H1 (cell line): ENCODE data around the gene DIPK1C. TPM values are rescaled to one million over a fixed set of nuclear protein-coding genes. Genes with fewer than 3 reads are reported as not detected.

Source experiments
- CTCF ChIA-PET: fragments of 300-600 bp; sonication (Branson Sonifier 250); formaldehyde crosslinking; loops from one replicate; lab custom pipeline; 2021; ENCODE audit not compliant: partially characterized antibody; lab: Charles Lee
- POLR2A ChIA-PET: fragments of 300-600 bp; sonication (Branson Sonifier 250); formaldehyde crosslinking; loops from one replicate; lab custom pipeline; 2021; ENCODE audit warnings: inconsistent platforms; ENCODE audit not compliant: partially characterized antibody; lab: Charles Lee
- DNase-seq, 2 experiments: peaks; one replicate each; pipeline versions ENCODE4 v3.0.0 to v3.0.0-alpha.2; 2010 to 2022; ENCODE audit warnings: low spot score in 2 of 2, low read depth in 1 of 2, mixed read lengths in 1 of 2
- FAIRE-seq: peaks from 2 replicates; lab custom pipeline; 2011; peaks lifted over from hg19 to GRCh38; lab: Jason Lieb, UNC
- H2AFZ ChIP-seq: 2 replicates; pipeline ENCODE4 v1.8.1; 2012; ENCODE audit warnings: low read length, inconsistent platforms
- H2AK5ac ChIP-seq: 2 replicates; pipeline ENCODE4 v1.6.1; 2013; ENCODE audit warnings: low read depth, low read length
- H2BK120ac ChIP-seq: replicated peaks from 2 replicates; pipeline ENCODE3; 2013; ENCODE audit warnings: low read depth, low read length, inconsistent platforms
- H2BK12ac ChIP-seq: 2 replicates; pipeline ENCODE4 v1.6.1; 2013; ENCODE audit warnings: low read depth, low read length
- H2BK15ac ChIP-seq: 2 replicates; pipeline ENCODE4 v1.6.1; 2013; ENCODE audit warnings: low read length
- H2BK20ac ChIP-seq: 2 replicates; pipeline ENCODE4 v1.6.1; 2013; ENCODE audit warnings: low read length
- H2BK5ac ChIP-seq: 2 replicates; pipeline ENCODE4 v1.6.1; 2013; ENCODE audit warnings: low read depth, low read length
- H3K14ac ChIP-seq: 2 replicates; pipeline ENCODE4 v1.6.1; 2013; ENCODE audit warnings: inconsistent platforms; ENCODE audit not compliant: insufficient read length
- H3K18ac ChIP-seq: 2 replicates; pipeline ENCODE4 v1.6.1; 2013; ENCODE audit warnings: low read length; ENCODE audit errors: extremely low read depth
- H3K23ac ChIP-seq: 2 replicates; pipeline ENCODE4 v1.6.1; 2013; ENCODE audit warnings: inconsistent platforms; ENCODE audit not compliant: insufficient read length
- H3K23me2 ChIP-seq: 2 replicates; pipeline ENCODE4 v1.6.1; 2013; ENCODE audit warnings: low read depth, low read length
- H3K27ac ChIP-seq: 2 replicates; pipeline ENCODE4 v1.6.1; 2011; ENCODE audit warnings: low read depth, low read length, inconsistent platforms
- H3K27me3 ChIP-seq, 4 experiments: replicated peaks in 1 of 4; 1 replicate in 1 of 4; 2 replicates in 3 of 4; pipeline versions ENCODE4 v1.6.1 to v1.8.1; 2011 to 2013; ENCODE audit warnings: low read length in 3 of 4, mild to moderate bottlenecking in 3 of 4, inconsistent platforms in 2 of 4, mixed read lengths in 2 of 4, moderate library complexity in 1 of 4; ENCODE audit not compliant: control insufficient read depth in 3 of 4, insufficient read depth in 3 of 4; ENCODE audit errors: extremely low read depth in 1 of 4
- H3K36me3 ChIP-seq, 4 experiments: 2 replicates each; pipeline versions ENCODE4 v1.6.1 to v1.8.1; 2011 to 2013; ENCODE audit warnings: mild to moderate bottlenecking in 4 of 4, low read length in 3 of 4, moderate library complexity in 2 of 4, control low read depth in 1 of 4, inconsistent platforms in 1 of 4; ENCODE audit not compliant: insufficient read depth in 4 of 4, control insufficient read depth in 2 of 4
- H3K4ac ChIP-seq: replicated peaks from 2 replicates; pipeline ENCODE3; 2013; ENCODE audit warnings: low read length, low read depth, mixed read lengths, inconsistent platforms; ENCODE audit not compliant: insufficient read length
- H3K4me1 ChIP-seq, 4 experiments: replicated peaks in 1 of 4; 1 replicate in 1 of 4; 2 replicates in 3 of 4; pipeline versions ENCODE4 v1.6.1 to v1.8.1; 2011 to 2013; ENCODE audit warnings: low read length in 3 of 4, inconsistent platforms in 2 of 4, mixed read lengths in 1 of 4; ENCODE audit not compliant: insufficient read depth in 4 of 4, control insufficient read depth in 3 of 4
- H3K4me2 ChIP-seq, 2 experiments: 2 replicates each; pipeline versions ENCODE4 v1.6.1 to v1.8.1; 2011 to 2013; ENCODE audit warnings: low read depth in 2 of 2, low read length in 2 of 2, control low read depth in 1 of 2, inconsistent platforms in 1 of 2, mild to moderate bottlenecking in 1 of 2; ENCODE audit not compliant: insufficient read depth in 1 of 2
- H3K4me3 ChIP-seq, 4 experiments: fragments of 200-600, 300-600 bp in 1 of 4; sonication (generic), shearing (Covaris generic), sonication (Bioruptor Twin) in 1 of 4; 2 replicates each; pipeline versions ENCODE4 v1.5.1 to v1.8.1; 2011 to 2016; ENCODE audit warnings: low read length in 4 of 4, low read depth in 3 of 4, control low read depth in 2 of 4, inconsistent platforms in 2 of 4, mild to moderate bottlenecking in 2 of 4, mixed read lengths in 1 of 4, moderate library complexity in 1 of 4; ENCODE audit not compliant: insufficient read depth in 2 of 4; ENCODE audit errors: extremely low read depth in 1 of 4
- H3K56ac ChIP-seq: replicated peaks from 2 replicates; pipeline ENCODE3; 2013; ENCODE audit warnings: low read depth, mild to moderate bottlenecking, mixed read lengths, low read length, inconsistent platforms; ENCODE audit not compliant: insufficient read length
- H3K79me1 ChIP-seq: 2 replicates; pipeline ENCODE4 v1.6.1; 2013; ENCODE audit warnings: low read depth, low read length, control low read depth
- H3K79me2 ChIP-seq, 2 experiments: 2 replicates each; pipeline versions ENCODE4 v1.6.1 to v1.8.1; 2012 to 2013; ENCODE audit warnings: low read length in 2 of 2, mild to moderate bottlenecking in 2 of 2, inconsistent platforms in 1 of 2; ENCODE audit not compliant: insufficient read depth in 2 of 2, control insufficient read depth in 1 of 2
- H3K9ac ChIP-seq, 4 experiments: replicated peaks in 1 of 4; 1 replicate in 1 of 4; 2 replicates in 3 of 4; pipeline versions ENCODE4 v1.6.1 to v1.8.1; 2011 to 2013; ENCODE audit warnings: low read depth in 3 of 4, low read length in 3 of 4, control low read depth in 2 of 4, mild to moderate bottlenecking in 2 of 4, moderate library complexity in 2 of 4, inconsistent platforms in 1 of 4; ENCODE audit errors: extremely low read depth in 1 of 4
- H3K9me3 ChIP-seq, 2 experiments: 2 replicates each; pipeline versions ENCODE4 v1.6.1 to v1.8.1; 2012 to 2013; ENCODE audit warnings: mild to moderate bottlenecking in 2 of 2, moderate library complexity in 2 of 2, control low read depth in 1 of 2, inconsistent platforms in 1 of 2, low read depth in 1 of 2, low read length in 1 of 2, mixed read lengths in 1 of 2; ENCODE audit not compliant: insufficient read depth in 2 of 2
- H4K20me1 ChIP-seq, 2 experiments: replicated peaks in 1 of 2; 2 replicates each; pipeline versions ENCODE3 to v1.8.1; 2011 to 2013; ENCODE audit warnings: inconsistent platforms in 2 of 2, low read length in 2 of 2, mild to moderate bottlenecking in 1 of 2; ENCODE audit not compliant: insufficient read depth in 2 of 2, control insufficient read depth in 1 of 2
- H4K5ac ChIP-seq: 2 replicates; pipeline ENCODE4 v1.6.1; 2013; ENCODE audit warnings: low read length, low read depth, mixed read lengths, inconsistent platforms; ENCODE audit not compliant: insufficient read length
- H4K8ac ChIP-seq: 2 replicates; pipeline ENCODE4 v1.8.0; 2013; ENCODE audit warnings: mild to moderate bottlenecking, moderate library complexity, low read length, inconsistent platforms; ENCODE audit not compliant: insufficient read depth; ENCODE audit errors: extremely low read depth
- H4K91ac ChIP-seq: replicated peaks from 2 replicates; pipeline ENCODE3; 2013; ENCODE audit warnings: low read length, mixed read lengths, inconsistent platforms; ENCODE audit not compliant: insufficient read length
- ASH2L ChIP-seq: fragments of 200-600, 300-600 bp; sonication (generic); IDR thresholded peaks from one replicate; pipeline ENCODE4 v1.7.1; 2017; ENCODE audit warnings: low read length
- EGR1 ChIP-seq: IDR thresholded peaks from 2 replicates; pipeline ENCODE4 v1.6.1; 2011; ENCODE audit warnings: low read depth, low read length, borderline replicate concordance
- JUN ChIP-seq: IDR thresholded peaks from 2 replicates; pipeline ENCODE4 v1.6.1; 2011; ENCODE audit warnings: low read depth, mild to moderate bottlenecking, improper control_type of control experiment, low read length
- KDM1A ChIP-seq: fragments of 200-600, 300-600 bp; sonication (generic); IDR thresholded peaks from 2 replicates; pipeline ENCODE4 v1.7.1; 2016; ENCODE audit warnings: mild to moderate bottlenecking, low read length, borderline replicate concordance
- PHF8 ChIP-seq: fragments of 200-600 bp; sonication (generic); conservative IDR thresholded peaks from 2 replicates; pipeline ENCODE4 v1.7.1; 2012; ENCODE audit warnings: low read depth, mild to moderate bottlenecking, inconsistent platforms, low read length, moderate library complexity
- RFX5 ChIP-seq: IDR thresholded peaks from 2 replicates; pipeline ENCODE4 v1.6.1; 2011; ENCODE audit warnings: low read depth, low read length, improper control_type of control experiment, borderline replicate concordance
- SIX5 ChIP-seq: IDR thresholded peaks from 2 replicates; pipeline ENCODE4 v1.6.1; 2011; ENCODE audit warnings: mild to moderate bottlenecking, low read depth, low read length
- SRF ChIP-seq: IDR thresholded peaks from 2 replicates; pipeline ENCODE4 v1.6.1; 2011; ENCODE audit warnings: mild to moderate bottlenecking, low read depth, low read length, moderate library complexity
- YY1 ChIP-seq: IDR thresholded peaks from 2 replicates; pipeline ENCODE4 v1.6.1; 2011; ENCODE audit warnings: low read depth, mild to moderate bottlenecking, low read length
- WGBS, 2 experiments: shearing (Covaris generic) in 1 of 2; methylation state at CpG; one replicate each; pipeline versions ENCODE4 v1.1.6 to v1.1.7; 2013 to 2015; ENCODE audit warnings: low lambda C conversion rate in 2 of 2, mixed read lengths in 2 of 2, inconsistent platforms in 1 of 2, low coverage in 1 of 2, missing lambda C conversion rate in 1 of 2; ENCODE audit not compliant: insufficient replicate concordance in 2 of 2, insufficient coverage in 1 of 2, insufficient read length in 1 of 2; ENCODE audit errors: extremely low coverage in 1 of 2, missing lambda C conversion rate in 1 of 2; 5-methylcytosine and 5-hydroxymethylcytosine counted together
- polyA plus RNA-seq, 7 experiments: library from polyadenylated mRNA; depleted of rRNA in 3 of 7; stranded (reverse) in 5 of 7; unstranded in 2 of 7; fragments of >200 nt in 5 of 7; fragments of 200-250 nt in 2 of 7; gene quantifications; 1 replicate in 5 of 7; 2 replicates in 1 of 7; 4 replicates in 1 of 7; pipeline versions ENCODE4 v1.2.1 to v1.2.3, GENCODE V29; 2011 to 2013; ENCODE audit warnings: missing spikeins in 2 of 7, mixed read lengths in 2 of 7
- total RNA-seq: library from RNA; stranded (reverse); fragmentation: NEBNext Ultra II Directional; extraction: Animal tissue kit (Norgen Biotek cat#: 25700); gene quantifications from 2 replicates; pipeline ENCODE4 v1.2.1, GENCODE V29; 2021
- TF ChIP-seq, protein P1 (sequence below): IDR thresholded peaks from 2 replicates; pipeline ENCODE4 v1.6.1; 2012; ENCODE audit warnings: inconsistent platforms

The DIPK1C gene
- total and polyA plus RNA-seq, 2 of the 8 experiments (the other 6 are each of a cell fraction or from before 2014, with no cell fraction given), result 0.08 TPM; not detected in 1

DNA sequence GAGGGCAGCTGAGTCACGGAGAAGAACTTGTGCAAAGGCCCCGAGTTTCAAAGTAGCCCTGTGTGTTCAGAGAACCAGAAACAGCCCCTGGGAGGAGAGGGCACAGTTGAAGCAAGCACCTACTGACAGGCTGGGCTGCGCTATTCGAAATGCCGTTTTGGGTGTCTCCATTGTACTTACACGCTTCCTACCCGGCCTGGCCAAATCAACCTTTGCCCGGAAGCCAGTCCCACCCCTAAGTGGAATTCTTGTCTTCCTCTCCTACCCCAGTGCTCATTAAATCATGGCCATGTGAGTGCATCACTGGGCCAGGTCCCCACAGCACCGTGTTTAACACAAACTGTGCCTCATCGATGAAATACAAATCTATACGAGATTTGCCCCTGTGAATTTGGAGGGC lies 6.0 kb downstream of the DIPK1C start:
- H3K4ac ChIP-seq, result no peak overlapping the region
- no peak overlapping the region for H2AK5ac ChIP-seq
- no peak overlapping the region for H2BK120ac ChIP-seq
- no peak overlapping the region for H3K4me3 ChIP-seq
- FAIRE-seq, result no peak
- H2BK20ac ChIP-seq, result no peak overlapping the region
- no peak overlapping the region for H2BK12ac ChIP-seq
- POLR2A ChIA-PET, result no interaction called here
- peaks cover 2 to 17% (median 10%) of the 10 kb centered on the region in 4 experiments; a peak in 6 of 7 replicates for H3K27me3 ChIP-seq
- H4K5ac ChIP-seq, result no peak overlapping the region
- TF ChIP-seq, protein P1, sequence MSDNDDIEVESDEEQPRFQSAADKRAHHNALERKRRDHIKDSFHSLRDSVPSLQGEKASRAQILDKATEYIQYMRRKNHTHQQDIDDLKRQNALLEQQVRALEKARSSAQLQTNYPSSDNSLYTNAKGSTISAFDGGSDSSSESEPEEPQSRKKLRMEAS, result no peak
- TF ChIP-seq EGR1, result no peak
- no peak for TF ChIP-seq SRF
- TF ChIP-seq ASH2L, result no peak
- TF ChIP-seq PHF8, result no peak
- TF ChIP-seq SIX5, result no peak
- no peak for TF ChIP-seq YY1
- TF ChIP-seq JUN, result no peak
- no peak for TF ChIP-seq KDM1A
- TF ChIP-seq RFX5, result no peak
- TF ChIP-seq, all 59 proteins: peak for 0
- H3K23ac ChIP-seq, result no peak overlapping the region
- H3K56ac ChIP-seq, result no peak overlapping the region
- H3K79me1 ChIP-seq, result no peaks in the 10 kb centered on the region
- no peaks in the 10 kb centered on the region for H4K20me1 ChIP-seq
- WGBS, 2 experiments, result 91% methylated on average over 11 of the region's 11 CpGs; no CpG with 5 or more reads in 1 of the 2 experiments
- peaks cover 0 to 2% (median 0%) of the 10 kb centered on the region in 4 experiments; a peak in 2 of 7 replicates for H3K4me1 ChIP-seq
- no peaks in the 10 kb centered on the region for H3K9me3 ChIP-seq
- H3K23me2 ChIP-seq, result no peaks in the 10 kb centered on the region; the same call in 1 of the 2 replicates
- no peak overlapping the region for H2BK5ac ChIP-seq
- no peak overlapping the region for H3K27ac ChIP-seq
- no peak overlapping the region for H3K18ac ChIP-seq
- no peaks in the 10 kb centered on the region for H3K79me2 ChIP-seq
- CTCF ChIA-PET, result interaction anchor here (0.6 to 2.7 kb wide), 4 partner anchors 8 to 52 kb away, joined by 3 to 16 read pairs (median 4); no protein-coding TSS in a partner anchor
- no peak overlapping the region for H2BK15ac ChIP-seq
- no peak overlapping the region for H4K91ac ChIP-seq
- no peak for DNase-seq
- no peaks in the 10 kb centered on the region; a peak in 1 of 8 replicates for H3K36me3 ChIP-seq
- no peak overlapping the region for H4K8ac ChIP-seq
- H2AFZ ChIP-seq, result no peak overlapping the region
- H3K9ac ChIP-seq, result no peak overlapping the region
- no peak overlapping the region for H3K14ac ChIP-seq
- H3K4me2 ChIP-seq, result no peak overlapping the region
